AG04449 (cell line): ENCODE measurements around the gene ZNHIT1.

ENCODE experiments used
- CTCF ChIA-PET: fragments of 350-600 bp; formaldehyde crosslinking; extraction: SDS; loops from one replicate; lab custom pipeline; 2021; ENCODE audit warnings: antibody characterized with exemption; lab: Yijun Ruan, JAX
- POLR2A ChIA-PET: fragments of 400-600, 350-600 bp; formaldehyde crosslinking; extraction: SDS; loops from one replicate; lab custom pipeline; 2020; ENCODE audit warnings: antibody characterized with exemption, inconsistent platforms; lab: Yijun Ruan, JAX
- DNase-seq: peaks from one replicate; pipeline ENCODE4 v3.0.0-alpha.2; 2010; ENCODE audit warnings: low read depth, low spot score
- H3K4me3 ChIP-seq: 2 replicates; pipeline ENCODE4 v1.5.1; 2011; ENCODE audit warnings: low read depth, mild to moderate bottlenecking, control low read depth, low read length
- CTCF ChIP-seq: IDR thresholded peaks from one replicate; pipeline ENCODE4 v1.5.1; 2011; ENCODE audit warnings: mild to moderate bottlenecking, moderate library complexity, low read length, control low read depth, inconsistent platforms; ENCODE audit not compliant: insufficient read depth; ENCODE audit errors: missing control alignments

The ZNHIT1 gene

GRCh38 chr7:101217388-101218235 lies at the start of gene ZNHIT1, which contains the start of gene PLOD3:
Gene ZNHIT1 (plus strand): TSS chr7:101218165. CDS start chr7:101218196, 31 bp downstream.
Gene PLOD3 (minus strand): TSS chr7:101217581. CDS start chr7:101217274, 307 bp downstream.
- H3K4me3 ChIP-seq, result peak within 1 kb of the TSS; percentile 91
- POLR2A ChIA-PET, result interaction anchor here (0.6 to 2.3 kb wide), 14 partner anchors 8 to 343 kb away, joined by 3 to 14 read pairs (median 6); partner anchors contain the start of genes FIS1, SERPINE1, SRRT and VGF
- TF ChIP-seq CTCF, result peak; percentile 13
- CTCF ChIA-PET, result interaction anchor here (0.7 to 9.8 kb wide), 20 partner anchors 7 to 512 kb away, joined by 3 to 105 read pairs (median 4); partner anchors contain the start of genes CLDN15, FIS1 and POP7
- DNase-seq, result peak; percentile 85

GRCh38 chr7:101168412-101169049 lies 49.4 kb upstream of the ZNHIT1 start:
- CTCF ChIA-PET, result interaction anchor here (0.6 to 1.8 kb wide), 14 partner anchors 8 to 114 kb away, joined by 3 to 10 read pairs (median 3); partner anchors contain the start of gene FIS1
- DNase-seq, result no peak
- POLR2A ChIA-PET, result no interaction called here
- no peak for TF ChIP-seq CTCF
- H3K4me3 ChIP-seq, result no peak overlapping the region

GRCh38 chr7:101169110-101169837 lies 48.7 kb upstream of the ZNHIT1 start:
- ChIA-PET CTCF (interaction anchor here (0.6 to 3.1 kb wide), 14 partner anchors 7 to 113 kb away, joined by 3 to 30 read pairs (median 4); partner anchors contain the start of genes FIS1, PLOD3 and ZNHIT1), POLR2A (no interaction called here)
- no peak overlapping the region for H3K4me3 ChIP-seq
- DNase-seq, result no peak
- no peak for TF ChIP-seq CTCF

- TF ChIP-seq CTCF, result peak; percentile 98
- no peak for DNase-seq
- H3K4me3 ChIP-seq, result no peak overlapping the region
- POLR2A ChIA-PET, result no interaction called here
- CTCF ChIA-PET, result interaction anchor here (0.6 to 3.1 kb wide), 15 partner anchors 8 to 272 kb away, joined by 3 to 30 read pairs (median 9); partner anchors contain the start of genes PLOD3 and ZNHIT1
Observed at GRCh38 chr7:101169838-101170551, 48.0 kb upstream of the ZNHIT1 start.

GRCh38 chr7:101170617-101171441 lies 47.1 kb upstream of the ZNHIT1 start:
- POLR2A ChIA-PET, result no interaction called here
- CTCF ChIA-PET, result interaction anchor here (0.6 to 3.1 kb wide), 18 partner anchors 9 to 273 kb away, joined by 3 to 30 read pairs (median 5); partner anchors contain the start of genes PLOD3, TRIM56 and ZNHIT1

More at GRCh38 chr7:101170617-101171441, 47.1 kb upstream of the ZNHIT1 start:
- DNase-seq, result no peak
- H3K4me3 ChIP-seq, result no peak overlapping the region
- no peak for TF ChIP-seq CTCF
